Measurements from ENCODE around the gene STRA6.

The STRA6 gene

DNA sequence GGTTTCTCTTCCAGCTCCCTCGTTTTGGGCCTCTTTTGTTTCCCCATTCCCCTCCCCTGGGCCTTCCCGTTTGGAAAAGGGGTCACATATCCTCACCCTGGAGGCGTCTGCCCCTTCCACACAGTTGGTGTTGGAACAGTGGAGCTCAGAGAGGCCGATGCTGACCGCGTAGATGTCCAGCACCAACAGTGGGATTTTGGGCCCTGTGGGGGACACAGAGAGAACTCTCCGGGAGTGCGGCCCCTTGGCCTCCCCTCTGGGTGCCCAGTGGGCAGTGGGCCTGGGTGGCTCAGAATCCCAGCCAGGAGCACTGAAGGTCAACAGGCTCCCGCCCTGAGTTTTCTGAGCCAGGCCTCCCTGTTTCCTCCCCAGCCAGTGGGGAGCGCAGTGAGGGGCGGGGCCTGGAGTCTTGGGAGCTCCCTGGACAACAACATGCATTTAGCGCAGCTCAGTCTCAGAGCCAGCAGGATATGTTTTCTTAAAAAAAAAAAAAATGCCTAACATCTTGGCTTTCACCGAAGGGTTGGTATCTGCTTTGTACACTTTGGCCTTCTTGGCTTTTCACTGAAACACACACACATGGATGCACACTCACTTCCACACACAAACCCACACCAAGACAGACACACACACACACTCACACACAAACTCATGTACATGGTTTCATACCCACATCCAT lies 29.7 kb downstream of the STRA6 start:
- no peak overlapping the region for H3K4me3 ChIP-seq (ENCODE audit: low read depth, low read length)
- TF ChIP-seq, protein P1, sequence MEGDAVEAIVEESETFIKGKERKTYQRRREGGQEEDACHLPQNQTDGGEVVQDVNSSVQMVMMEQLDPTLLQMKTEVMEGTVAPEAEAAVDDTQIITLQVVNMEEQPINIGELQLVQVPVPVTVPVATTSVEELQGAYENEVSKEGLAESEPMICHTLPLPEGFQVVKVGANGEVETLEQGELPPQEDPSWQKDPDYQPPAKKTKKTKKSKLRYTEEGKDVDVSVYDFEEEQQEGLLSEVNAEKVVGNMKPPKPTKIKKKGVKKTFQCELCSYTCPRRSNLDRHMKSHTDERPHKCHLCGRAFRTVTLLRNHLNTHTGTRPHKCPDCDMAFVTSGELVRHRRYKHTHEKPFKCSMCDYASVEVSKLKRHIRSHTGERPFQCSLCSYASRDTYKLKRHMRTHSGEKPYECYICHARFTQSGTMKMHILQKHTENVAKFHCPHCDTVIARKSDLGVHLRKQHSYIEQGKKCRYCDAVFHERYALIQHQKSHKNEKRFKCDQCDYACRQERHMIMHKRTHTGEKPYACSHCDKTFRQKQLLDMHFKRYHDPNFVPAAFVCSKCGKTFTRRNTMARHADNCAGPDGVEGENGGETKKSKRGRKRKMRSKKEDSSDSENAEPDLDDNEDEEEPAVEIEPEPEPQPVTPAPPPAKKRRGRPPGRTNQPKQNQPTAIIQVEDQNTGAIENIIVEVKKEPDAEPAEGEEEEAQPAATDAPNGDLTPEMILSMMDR (IDR thresholded peaks at IDR 0.05; ENCODE audit: insufficient read depth, low read length, missing control alignments) = no peak
- no peak for DNase-seq (ENCODE audit: low read depth, low spot score)
- ChIA-PET POLR2A (no interaction called here), CTCF (interaction anchor here (0.8 to 2.1 kb wide), 4 partner anchors 16 to 148 kb away, joined by 3 to 6 read pairs (median 4); no protein-coding TSS in a partner anchor)

DNA sequence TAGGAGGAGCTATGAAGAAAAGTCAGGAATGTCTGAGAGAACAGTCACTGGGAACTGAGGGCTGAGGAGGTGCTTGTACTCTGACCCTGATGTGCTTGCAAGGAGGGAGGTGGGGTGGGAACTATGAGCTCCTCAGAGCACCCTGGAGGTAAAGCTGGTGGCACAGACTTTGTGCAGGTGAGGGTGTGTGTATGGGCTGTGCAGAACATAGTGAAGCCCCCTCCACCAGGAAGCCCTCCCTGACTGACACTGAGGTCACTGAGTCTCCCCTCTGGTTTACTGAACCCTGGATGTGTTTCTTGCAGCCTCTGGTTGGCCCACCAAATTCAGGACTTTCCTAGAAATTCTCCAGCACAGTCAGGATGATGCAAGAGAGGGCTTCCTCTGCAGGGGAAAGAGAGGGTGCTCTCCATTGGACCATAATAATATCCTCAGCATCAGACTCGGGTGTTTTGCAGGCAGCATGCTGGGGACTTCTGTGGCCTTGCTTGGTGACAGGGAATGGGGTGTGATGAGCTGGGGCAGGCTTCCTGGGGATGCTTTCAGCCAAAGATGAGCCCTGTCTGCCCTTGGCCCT lies 30.5 kb downstream of the STRA6 start:
- ChIA-PET POLR2A (no interaction called here), CTCF (interaction anchor here (0.8 to 1.6 kb wide), 3 partner anchors 15 to 149 kb away, joined by 3 to 4 read pairs (median 4); no protein-coding TSS in a partner anchor)
- H3K4me3 ChIP-seq (ENCODE audit: low read depth, low read length) = no peak overlapping the region
- TF ChIP-seq, protein P1 (IDR thresholded peaks at IDR 0.05; ENCODE audit: insufficient read depth, low read length, missing control alignments) = no peak
- no peak for DNase-seq (ENCODE audit: low read depth, low spot score)

DNA sequence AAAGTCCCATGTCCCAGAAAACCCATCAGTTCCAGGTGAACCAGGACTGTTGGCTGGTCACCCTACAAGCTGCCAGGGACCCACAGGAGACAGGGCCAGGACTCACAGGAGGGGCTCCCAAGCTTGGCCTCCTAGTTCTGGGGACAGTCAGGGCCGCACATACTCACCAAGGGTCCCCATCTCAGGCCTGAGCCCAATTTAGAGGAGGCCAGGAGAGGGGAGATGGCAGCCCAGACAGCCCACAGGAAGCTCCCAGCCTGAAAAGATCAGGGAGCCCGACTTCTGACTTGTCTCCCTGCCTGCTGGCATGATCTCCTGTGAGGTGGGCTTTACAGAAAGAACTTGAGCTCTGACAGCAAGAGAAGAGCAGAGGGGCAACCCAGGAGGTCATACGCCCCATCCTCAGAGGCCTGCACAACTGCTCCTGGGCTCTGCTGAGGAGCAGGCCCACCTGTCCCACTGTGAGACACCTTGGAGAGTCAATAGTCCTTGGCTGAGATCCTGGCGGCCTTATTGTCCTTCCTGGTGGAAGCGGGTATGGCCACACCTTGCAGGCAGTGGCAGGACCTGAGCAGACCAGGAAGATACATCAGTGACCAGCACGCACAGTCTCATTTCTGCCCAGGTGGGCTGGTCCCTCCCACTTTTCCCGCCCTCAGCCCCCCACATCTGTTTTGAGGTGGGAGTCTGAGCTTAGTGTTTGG lies 31.6 kb downstream of the STRA6 start:
- CTCF ChIA-PET = no interaction called here
- DNase-seq (ENCODE audit: low read depth, low spot score) = no peak
- TF ChIP-seq, protein P1 (IDR thresholded peaks at IDR 0.05; ENCODE audit: insufficient read depth, low read length, missing control alignments) = no peak
- H3K4me3 ChIP-seq (ENCODE audit: low read depth, low read length) = no peak overlapping the region
- POLR2A ChIA-PET = no interaction called here

DNA sequence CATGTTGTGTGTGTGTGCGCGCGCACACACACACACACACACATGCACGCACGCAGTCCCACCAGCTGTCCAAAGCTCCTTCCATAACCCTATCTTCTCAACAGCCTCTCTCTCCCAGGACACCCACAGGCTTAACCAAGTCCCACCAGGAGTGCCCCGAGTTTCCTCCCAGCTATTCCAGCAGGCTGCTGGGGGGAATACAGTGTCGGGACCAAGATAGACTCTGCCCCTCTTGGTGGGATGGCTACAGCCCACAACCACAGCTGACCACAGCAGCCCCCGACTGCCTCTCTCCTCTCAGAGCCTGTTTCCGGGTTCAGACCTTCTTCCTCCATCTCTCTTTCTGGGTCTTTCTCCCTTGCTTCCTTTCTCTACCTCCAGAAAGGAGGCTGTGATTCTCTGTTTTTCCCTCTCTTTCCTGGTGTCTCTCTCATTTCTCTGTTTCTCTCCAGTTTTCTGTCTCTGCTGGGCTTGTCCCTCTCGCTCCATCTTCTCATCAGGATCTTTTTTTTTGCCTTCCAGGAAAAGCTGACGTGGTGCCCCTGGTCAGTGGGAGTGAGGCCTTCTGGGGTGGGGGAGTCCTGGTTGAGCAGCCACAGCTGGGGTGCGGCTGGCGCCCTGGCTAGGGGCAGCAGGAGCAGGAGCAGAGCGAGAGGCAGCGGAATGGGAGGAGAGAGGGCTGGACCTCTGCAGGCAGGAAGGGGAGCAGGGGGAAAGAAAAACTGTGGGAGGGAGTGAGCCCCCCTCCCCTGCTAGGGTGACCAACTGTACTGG lies 32.3 kb downstream of the STRA6 start:
- ChIA-PET CTCF (no interaction called here), POLR2A (no interaction called here)
- TF ChIP-seq, protein P1 (IDR thresholded peaks at IDR 0.05; ENCODE audit: insufficient read depth, low read length, missing control alignments) = no peak

DNA sequence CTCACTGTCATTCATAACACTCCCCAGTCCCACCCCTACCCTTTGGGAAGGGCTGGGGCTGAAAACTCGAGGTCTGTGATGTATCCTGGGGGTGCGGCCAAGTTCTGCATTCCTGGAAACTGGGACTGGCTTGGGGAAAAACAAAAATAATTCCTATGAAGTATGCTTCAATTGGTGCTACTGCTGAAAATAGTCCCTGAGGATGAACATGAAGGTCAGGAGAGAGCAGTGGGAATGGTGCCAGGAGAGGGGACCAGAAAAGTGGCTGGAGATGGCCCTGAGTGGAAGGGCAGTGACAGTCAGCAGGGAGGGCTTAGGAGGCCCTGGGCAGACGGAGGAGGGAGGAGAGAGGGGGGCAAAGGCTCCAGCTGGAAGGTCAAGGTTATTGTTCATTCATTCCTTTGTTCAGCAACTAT lies 33.9 kb downstream of the STRA6 start:
- ChIA-PET POLR2A (no interaction called here), CTCF (no interaction called here)
- DNase-seq (ENCODE audit: low read depth, low spot score) = no peak
- H3K4me3 ChIP-seq (ENCODE audit: low read depth, low read length) = no peak overlapping the region
- TF ChIP-seq, protein P1 (IDR thresholded peaks at IDR 0.05; ENCODE audit: insufficient read depth, low read length, missing control alignments) = no peak

More for the DNA sequence above, 32.3 kb downstream of the STRA6 start:
- H3K4me3 ChIP-seq (ENCODE audit: low read depth, low read length) = no peak overlapping the region
- no peak for DNase-seq (ENCODE audit: low read depth, low spot score)

Data from AG04449 (cell line).